Mesendoderm (in vitro differentiated cells): Measurements from ENCODE around the gene DMWD.
A peak's percentile ranks its signal among the peaks of the same experiment; 100 is the strongest.

Experiments
- DNase-seq: peaks from one replicate; pipeline ENCODE4 v3.0.0; 2013
- H2AK5ac ChIP-seq: 2 replicates; pipeline ENCODE4 v1.6.1; 2013; ENCODE audit warnings: low read length, inconsistent platforms
- H2BK120ac ChIP-seq: 2 replicates; pipeline ENCODE4 v1.6.1; 2013; ENCODE audit warnings: low read depth, mild to moderate bottlenecking, low read length, moderate library complexity, mixed read lengths
- H2BK15ac ChIP-seq: replicated peaks from 2 replicates; pipeline ENCODE4 v1.6.1; 2013; ENCODE audit warnings: low read depth, mild to moderate bottlenecking, moderate library complexity
- H2BK5ac ChIP-seq: 2 replicates; pipeline ENCODE4 v1.6.1; 2013; ENCODE audit warnings: low read length, inconsistent platforms
- H3K18ac ChIP-seq: 2 replicates; pipeline ENCODE4 v1.6.1; 2013; ENCODE audit warnings: mild to moderate bottlenecking, low read length, mixed read lengths
- H3K23ac ChIP-seq: one replicate; pipeline ENCODE4 v1.6.1; 2013; ENCODE audit warnings: low read length
- H3K27ac ChIP-seq: 2 replicates; pipeline ENCODE4 v1.5.1; 2013; ENCODE audit warnings: low read depth, mild to moderate bottlenecking, inconsistent platforms, low read length, moderate library complexity
- H3K27me3 ChIP-seq: 2 replicates; pipeline ENCODE4 v1.6.1; 2013; ENCODE audit warnings: low read length, control low read depth, mild to moderate bottlenecking, inconsistent platforms; ENCODE audit not compliant: insufficient read depth, poor library complexity
- H3K36me3 ChIP-seq: 2 replicates; pipeline ENCODE4 v1.6.1; 2013; ENCODE audit warnings: low read length, inconsistent platforms; ENCODE audit not compliant: control insufficient read depth, insufficient read depth
- H3K4ac ChIP-seq: one replicate; pipeline ENCODE4 v1.6.1; 2013; ENCODE audit warnings: low read depth, mild to moderate bottlenecking, low read length, moderate library complexity
- H3K4me1 ChIP-seq: 2 replicates; pipeline ENCODE4 v1.6.1; 2013; ENCODE audit warnings: low read depth, low read length, inconsistent platforms; ENCODE audit not compliant: control insufficient read depth
- H3K4me2 ChIP-seq: 2 replicates; pipeline ENCODE4 v1.6.1; 2013; ENCODE audit warnings: low read length
- H3K4me3 ChIP-seq: 2 replicates; pipeline ENCODE4 v1.5.1; 2013; ENCODE audit warnings: mild to moderate bottlenecking, low read length
- H3K56ac ChIP-seq: one replicate; pipeline ENCODE4 v1.6.1; 2013; ENCODE audit warnings: low read length
- H3K79me1 ChIP-seq: 2 replicates; pipeline ENCODE4 v1.6.1; 2013; ENCODE audit warnings: low read length, inconsistent platforms
- H3K79me2 ChIP-seq: 2 replicates; pipeline ENCODE4 v1.6.1; 2013; ENCODE audit warnings: mild to moderate bottlenecking, low read length; ENCODE audit not compliant: control insufficient read depth, insufficient read depth
- H3K9ac ChIP-seq: 2 replicates; pipeline ENCODE4 v1.6.1; 2013; ENCODE audit warnings: low read length, inconsistent platforms
- H4K5ac ChIP-seq: one replicate; pipeline ENCODE4 v1.6.1; 2013; ENCODE audit warnings: low read length
- H4K8ac ChIP-seq: one replicate; pipeline ENCODE4 v1.6.1; 2013; ENCODE audit warnings: low read depth, mild to moderate bottlenecking, control low read depth, low read length, moderate library complexity
- WGBS: extraction: QIAGEN DNeasy Blood & Tissue Kit; methylation state at CpG from one replicate; pipeline ENCODE4 v1.1.7; 2013; ENCODE audit warnings: low lambda C conversion rate, missing lambda C conversion rate; ENCODE audit not compliant: insufficient coverage; ENCODE audit errors: extremely low coverage; 5-methylcytosine and 5-hydroxymethylcytosine counted together

The DMWD gene

DNA sequence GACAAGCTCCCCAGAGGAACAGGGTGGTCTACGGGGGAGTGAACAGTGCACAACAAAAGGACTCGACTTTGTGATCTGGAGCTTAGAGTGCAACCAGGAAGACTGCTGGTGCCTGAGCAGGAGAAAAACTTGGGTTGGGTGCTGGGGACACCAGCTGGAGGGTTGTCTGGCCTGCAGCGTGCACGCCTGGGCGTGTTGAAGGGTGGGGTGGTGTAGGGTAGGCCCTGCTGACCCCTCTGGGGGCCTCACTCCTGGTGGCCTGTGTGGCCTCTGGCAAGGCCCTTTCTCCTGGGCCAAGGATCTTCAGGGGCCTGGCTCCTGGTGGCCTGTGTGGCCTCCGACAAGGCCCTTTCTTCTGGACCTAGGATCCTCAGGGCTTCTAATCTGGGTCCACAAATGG, 27.1 kb upstream of the DMWD start:
- Histone ChIP-seq H3K79me1 (no peaks in the 10 kb centered on the region), H3K4me2 (no peak overlapping the region), H4K8ac (no peak overlapping the region), H2BK15ac (no peak overlapping the region), H3K18ac (no peak overlapping the region), H3K56ac (no peak overlapping the region), H3K79me2 (no peaks in the 10 kb centered on the region), H3K9ac (no peak overlapping the region), H2BK5ac (no peak overlapping the region), H3K4me1 (peaks cover 4% of the 10 kb centered on the region), H2AK5ac (no peak overlapping the region), H2BK120ac (no peak overlapping the region), H3K27ac (no peak overlapping the region), H3K4me3 (no peak overlapping the region), H3K23ac (no peak overlapping the region), H3K27me3 (no peaks in the 10 kb centered on the region), H4K5ac (no peak overlapping the region), H3K36me3 (peaks cover 12% of the 10 kb centered on the region), H3K4ac (no peak overlapping the region)
- no peak for DNase-seq
- WGBS: no CpG with 5 or more reads among the region's 6 CpGs

DNA sequence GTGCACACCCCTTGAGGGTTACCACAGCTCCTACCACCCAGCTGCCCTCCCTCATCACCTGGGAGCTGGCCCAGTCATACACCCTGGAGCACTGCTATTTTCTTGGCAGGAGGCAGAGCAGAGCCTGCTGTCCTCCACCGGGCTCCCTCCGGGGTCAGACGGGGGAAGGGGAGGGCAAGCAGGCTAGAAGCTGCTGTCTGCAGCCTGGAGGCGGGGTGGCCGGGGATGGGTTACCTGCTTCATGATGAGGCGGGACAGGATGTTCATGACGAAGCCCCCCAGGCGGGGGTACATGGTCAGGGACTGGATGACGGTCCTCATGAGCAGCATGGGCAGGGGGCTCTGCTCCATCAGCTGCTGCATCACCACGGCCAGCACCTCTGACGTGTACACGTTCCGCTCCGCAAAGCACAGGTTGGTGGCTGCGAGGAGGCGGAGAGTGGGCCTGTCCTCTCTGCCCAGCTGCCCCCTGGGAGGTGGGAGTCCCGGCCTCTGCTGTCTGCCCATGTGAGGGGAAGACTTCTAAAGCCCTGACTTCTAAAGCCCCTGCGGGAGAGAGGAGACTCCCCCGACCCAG, 25.2 kb upstream of the DMWD start:
- Histone ChIP-seq H3K18ac (no peak overlapping the region), H3K79me2 (no peaks in the 10 kb centered on the region), H3K23ac (no peak overlapping the region), H3K56ac (peak overlapping the region; percentile 25), H3K36me3 (peaks cover 3% of the 10 kb centered on the region), H4K5ac (no peak overlapping the region), H3K4ac (no peak overlapping the region), H3K4me1 (peaks cover 4% of the 10 kb centered on the region), H3K27me3 (no peaks in the 10 kb centered on the region), H4K8ac (no peak overlapping the region), H3K4me3 (no peak overlapping the region), H2BK5ac (no peak overlapping the region), H2BK15ac (no peak overlapping the region), H3K27ac (no peak overlapping the region), H2AK5ac (no peak overlapping the region), H2BK120ac (no peak overlapping the region), H3K79me1 (no peaks in the 10 kb centered on the region), H3K4me2 (no peak overlapping the region), H3K9ac (peak overlapping the region; percentile 22)
- WGBS: no CpG with 5 or more reads among the region's 19 CpGs
- DNase-seq: peak; percentile 70

DNA sequence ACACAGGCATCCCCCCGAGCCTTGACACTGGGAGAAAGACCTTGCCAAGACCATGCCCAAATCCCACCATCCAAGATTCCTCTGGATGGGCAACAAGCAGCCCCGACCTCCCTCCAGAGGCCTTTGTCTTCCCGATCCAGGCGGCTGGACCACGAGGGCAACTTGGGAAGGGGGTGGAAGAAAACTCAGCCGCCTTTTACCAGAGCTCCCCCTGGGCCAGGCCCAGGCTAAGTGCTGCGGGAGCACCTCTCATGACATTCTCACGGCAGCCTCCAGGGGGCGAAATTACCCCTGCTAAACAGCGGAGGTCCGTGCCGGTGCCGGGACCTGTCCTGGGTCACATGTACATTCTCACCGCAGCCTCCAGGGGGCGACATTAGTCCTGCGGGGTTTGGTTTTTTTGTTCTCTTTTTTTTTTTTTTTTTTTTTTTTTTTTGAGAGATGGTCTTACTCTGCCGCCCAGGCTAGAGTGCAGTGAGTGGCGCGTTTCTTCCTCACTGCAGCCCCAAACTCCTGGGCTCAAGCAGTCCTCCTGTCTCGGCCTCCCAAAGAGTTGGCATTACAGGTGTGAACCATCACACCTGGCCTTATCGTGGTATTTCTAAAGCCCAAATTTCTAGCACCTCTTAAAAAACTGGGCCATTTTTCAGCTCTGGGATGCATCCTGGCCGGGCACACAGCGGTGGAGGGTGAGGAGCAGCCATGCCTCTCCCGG, 24.5 kb upstream of the DMWD start:
- DNase-seq: peak; percentile 98
- H2BK120ac ChIP-seq: no peak overlapping the region
- H2AK5ac ChIP-seq: peak overlapping the region; percentile 43
- H3K27me3 ChIP-seq: no peaks in the 10 kb centered on the region
- peak overlapping the region; percentile 97 for H3K9ac ChIP-seq
- no peaks in the 10 kb centered on the region for H3K79me2 ChIP-seq
- peaks cover 3% of the 10 kb centered on the region for H3K36me3 ChIP-seq
- peak overlapping the region; percentile 81 for H3K27ac ChIP-seq
- H4K8ac ChIP-seq: no peak overlapping the region
- no peak overlapping the region for H3K23ac ChIP-seq
- H2BK5ac ChIP-seq: peak overlapping the region; percentile 91
- H3K4me2 ChIP-seq: peak overlapping the region; percentile 86
- H3K18ac ChIP-seq: peak overlapping the region; percentile 60
- peak overlapping the region; percentile 82 for H3K4ac ChIP-seq
- no peak overlapping the region for H3K4me3 ChIP-seq
- peak overlapping the region; percentile 96 for H3K56ac ChIP-seq
- WGBS: no CpG with 5 or more reads among the region's 24 CpGs
- H3K79me1 ChIP-seq: no peaks in the 10 kb centered on the region
- H3K4me1 ChIP-seq: peaks cover 4% of the 10 kb centered on the region
- no peak overlapping the region for H4K5ac ChIP-seq
- no peak overlapping the region for H2BK15ac ChIP-seq

DNA sequence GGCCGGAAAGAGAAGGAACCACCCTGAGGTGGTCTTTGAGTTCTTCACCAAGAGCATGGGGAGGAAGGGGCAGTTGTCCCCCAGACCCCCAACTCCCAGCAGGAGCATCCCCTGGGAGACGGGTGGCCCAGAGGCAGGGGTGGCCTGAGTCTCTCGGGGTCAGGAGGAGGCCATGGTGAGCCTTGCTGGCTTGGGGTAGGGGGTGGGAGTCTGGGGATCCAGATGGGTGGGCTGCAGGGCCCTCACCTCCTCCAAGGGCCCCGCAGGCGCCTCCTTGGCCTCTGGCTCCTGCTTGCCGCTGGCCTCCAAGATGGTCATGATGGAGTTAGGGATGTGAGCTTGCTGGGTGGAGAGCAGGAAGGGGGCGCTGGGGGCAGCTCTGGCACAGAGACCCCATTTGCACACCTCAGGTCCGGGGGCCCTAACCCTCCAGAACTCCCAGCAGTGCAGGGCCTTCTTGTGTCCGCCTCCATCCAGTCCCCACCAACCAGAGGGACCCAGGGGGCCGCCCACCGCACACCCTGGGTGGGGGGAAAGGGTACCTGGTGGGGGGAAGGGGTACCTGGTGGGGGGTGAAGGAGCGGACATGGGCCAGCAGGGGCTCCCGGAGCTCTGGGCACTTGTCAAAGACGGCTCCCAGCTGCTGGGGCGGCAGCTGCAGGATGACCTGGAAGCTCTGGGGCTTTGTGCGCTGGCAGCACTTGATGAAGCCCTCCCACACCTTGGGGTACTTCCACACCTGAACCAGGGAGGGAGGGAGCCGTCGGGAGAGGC, 23.8 kb upstream of the DMWD start:
- H4K5ac ChIP-seq: no peak overlapping the region
- DNase-seq: no peak
- peak overlapping the region; percentile 86 for H3K4me2 ChIP-seq
- no peaks in the 10 kb centered on the region for H3K79me1 ChIP-seq
- H3K9ac ChIP-seq: peak overlapping the region; percentile 97
- peak overlapping the region; percentile 77 for H2AK5ac ChIP-seq
- H3K27ac ChIP-seq: peak overlapping the region; percentile 81
- H3K23ac ChIP-seq: peak overlapping the region; percentile 85
- H3K56ac ChIP-seq: peak overlapping the region; percentile 96
- peak overlapping the region; percentile 91 for H2BK5ac ChIP-seq
- peaks cover 4% of the 10 kb centered on the region for H3K4me1 ChIP-seq
- peak overlapping the region; percentile 82 for H3K4ac ChIP-seq
- H4K8ac ChIP-seq: no peak overlapping the region
- H2BK120ac ChIP-seq: peak overlapping the region; percentile 14
- H2BK15ac ChIP-seq: no peak overlapping the region
- H3K18ac ChIP-seq: peak overlapping the region; percentile 60
- peaks cover 1% of the 10 kb centered on the region for H3K36me3 ChIP-seq
- H3K27me3 ChIP-seq: no peaks in the 10 kb centered on the region
- H3K4me3 ChIP-seq: peak overlapping the region; percentile 45
- WGBS: no CpG with 5 or more reads among the region's 18 CpGs
- no peaks in the 10 kb centered on the region for H3K79me2 ChIP-seq

DNA sequence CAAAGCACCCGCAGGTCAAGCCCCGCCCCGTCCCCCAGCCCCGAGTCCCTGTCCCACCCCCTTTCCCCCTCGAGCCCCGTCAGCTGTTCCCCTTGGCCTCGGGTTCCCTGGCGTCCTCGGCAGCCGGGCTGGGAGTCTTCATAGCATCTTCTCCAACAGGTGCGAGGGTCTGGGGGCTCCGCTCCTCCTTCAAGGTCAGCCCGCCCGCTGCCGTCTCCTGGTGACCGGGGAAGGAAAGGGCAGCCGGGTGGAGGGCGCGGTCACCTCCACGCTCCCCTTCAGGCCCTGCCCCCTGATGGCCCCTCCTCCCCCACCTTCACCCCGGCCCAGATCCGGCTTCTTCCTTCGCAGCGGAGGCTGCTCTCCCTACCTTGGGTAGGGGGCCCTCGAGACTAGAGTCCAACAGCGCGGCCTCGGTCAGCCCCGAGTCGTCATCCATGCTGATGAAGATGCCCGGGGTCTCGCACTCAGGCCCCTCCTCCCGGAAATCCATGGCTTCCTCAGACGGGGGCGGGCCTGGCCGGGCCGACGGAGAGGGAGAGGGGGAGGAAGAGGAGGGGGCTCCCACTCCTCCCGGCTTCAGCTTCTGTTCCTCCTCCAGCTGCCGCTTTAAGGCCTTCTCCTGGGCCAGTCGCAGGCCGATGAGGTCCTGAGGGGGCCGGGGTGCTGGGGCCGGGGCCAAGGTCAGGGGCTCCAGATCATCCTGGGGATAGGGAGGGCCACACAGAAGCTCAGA, 23.0 kb upstream of the DMWD start:
- Histone ChIP-seq H3K23ac (no peak overlapping the region), H2AK5ac (no peak overlapping the region), H3K79me1 (no peaks in the 10 kb centered on the region), H3K36me3 (no peaks in the 10 kb centered on the region), H3K79me2 (no peaks in the 10 kb centered on the region), H2BK120ac (peak overlapping the region; percentile 14), H3K9ac (peak overlapping the region; percentile 97), H4K5ac (no peak overlapping the region), H2BK5ac (no peak overlapping the region), H3K4me1 (peaks cover 4% of the 10 kb centered on the region), H3K27ac (peak overlapping the region; percentile 85), H4K8ac (no peak overlapping the region), H3K56ac (peak overlapping the region; percentile 96), H3K4me3 (peak overlapping the region; percentile 61), H3K4ac (peak overlapping the region; percentile 82), H3K27me3 (no peaks in the 10 kb centered on the region), H2BK15ac (no peak overlapping the region), H3K18ac (peak overlapping the region; percentile 60), H3K4me2 (peak overlapping the region; percentile 86)
- no CpG with 5 or more reads among the region's 44 CpGs for WGBS
- peak; percentile 95 for DNase-seq
